ENCODE data around the gene KLHL20.

Gene KLHL20

DNA sequence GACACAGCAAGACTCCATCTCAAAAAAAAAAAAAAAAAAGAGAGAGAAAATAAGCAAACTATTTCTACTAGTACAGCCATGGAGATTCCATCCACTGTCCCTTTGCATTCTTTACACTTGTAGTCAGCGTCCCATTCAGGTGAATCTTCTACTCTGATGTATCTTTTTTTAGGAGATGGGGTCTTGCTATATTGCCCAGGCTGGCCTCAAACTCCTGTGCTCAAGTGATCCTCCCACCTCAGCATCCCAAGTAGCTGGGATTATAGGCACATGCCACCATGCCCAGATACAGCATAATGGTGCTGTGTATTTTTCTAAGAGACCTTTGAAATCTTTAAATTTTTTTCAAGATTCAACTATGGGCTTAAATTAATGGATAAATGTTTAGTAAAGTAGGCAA, 118.0 kb downstream of the KLHL20 start:
- DNase-seq (ENCODE audit: low spot score): no peak

Measured in kidney capillary endothelial cell (primary cell).